Activated T-cell treated with anti-CD3 and anti-CD28 coated beads for 4 hours (primary cell): Measurements from ENCODE around the gene FAM156B.
A peak's percentile ranks its signal among the peaks of the same experiment; 100 is the strongest.
"Not testable (repeated sequence)": the region's sequence is repeated elsewhere in the genome, so short reads cannot be mapped to it uniquely, and the experiment has no call there.

ENCODE experiments used
- DNase-seq: peaks from one replicate; pipeline ENCODE4 v3.0.0-alpha.2; 2020

FAM156B gene

GRCh38 chrX:52930214-52930613, 33.1 kb downstream of the FAM156B start:
- DNase-seq = not testable (repeated sequence)

DNA sequence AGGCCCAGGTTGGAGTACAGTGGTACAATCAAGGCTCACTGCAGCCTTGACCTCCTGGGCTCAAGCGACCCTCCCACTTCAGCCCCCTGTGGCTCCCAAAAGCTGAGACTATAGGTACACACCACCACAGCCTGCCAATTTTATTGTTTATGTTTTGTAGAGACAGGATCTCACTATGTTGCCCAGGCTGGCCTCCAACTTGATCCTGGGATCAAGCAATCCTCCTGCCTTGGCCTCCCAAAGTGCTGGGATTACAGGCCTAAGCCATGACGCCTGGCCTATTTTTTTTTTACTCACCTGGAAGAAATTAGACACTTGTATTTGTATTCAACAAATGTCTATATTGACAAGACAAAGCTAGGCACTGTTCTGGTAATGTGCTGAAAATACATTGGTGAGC, 36.1 kb downstream of the FAM156B start:
- no peak for DNase-seq

DNA sequence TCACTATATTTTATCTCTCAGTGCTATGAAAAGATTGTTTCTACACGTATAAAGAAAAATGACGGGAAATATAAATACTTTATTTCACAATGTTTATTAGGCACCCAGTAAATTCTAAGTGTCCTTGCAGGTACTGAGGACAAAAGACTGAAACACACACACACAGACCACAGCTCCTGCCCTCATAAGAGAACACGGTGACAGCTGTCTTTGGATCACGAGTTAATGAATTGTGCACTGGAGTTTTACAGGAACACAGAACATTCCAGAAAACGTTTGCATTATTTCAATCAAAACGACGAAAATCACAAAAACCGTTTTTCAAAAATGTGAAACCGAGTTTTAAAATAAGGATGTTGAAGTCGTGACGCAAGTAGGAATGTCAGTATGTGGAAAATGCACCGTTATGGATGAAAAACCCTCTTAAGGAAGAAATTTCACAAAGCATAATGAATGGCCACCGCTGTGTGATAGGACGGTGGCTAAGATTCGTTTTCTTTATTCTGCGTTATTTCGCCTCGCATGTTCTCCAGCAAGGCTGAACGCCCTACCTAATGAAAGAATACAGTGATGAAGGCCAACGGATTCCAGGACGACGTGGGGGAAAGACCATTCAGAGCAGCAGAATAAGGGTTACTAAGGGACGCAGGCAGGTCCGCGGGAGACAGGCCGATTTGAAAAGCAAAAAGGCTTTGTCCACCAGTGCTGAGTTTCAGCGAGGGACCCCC, 37.0 kb downstream of the FAM156B start:
- DNase-seq = no peak

- DNase-seq = peak; percentile 80
Measured at GRCh38 chrX:52934704-52935469, 37.8 kb downstream of the FAM156B start.

- not testable (repeated sequence) for DNase-seq
Measured at GRCh38 chrX:52935470-52935784, 38.3 kb downstream of the FAM156B start.

DNA sequence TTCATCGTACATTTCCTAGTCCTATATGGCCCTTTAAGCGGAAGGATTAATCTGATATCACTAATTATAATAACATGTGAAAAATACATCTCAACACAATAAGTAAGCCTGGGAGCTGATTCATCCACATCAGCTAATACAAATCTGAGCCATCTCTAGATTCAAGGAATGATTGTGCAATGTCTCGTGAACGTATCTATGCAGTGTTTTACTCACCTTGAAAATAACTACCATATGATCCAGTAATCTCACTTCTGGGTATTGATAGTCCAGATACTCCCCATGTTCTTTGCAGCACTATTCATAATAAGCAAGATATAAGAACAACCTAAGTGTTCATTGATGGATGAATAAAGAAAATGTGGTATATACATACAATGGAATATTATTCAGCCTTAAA, 43.6 kb downstream of the FAM156B start:
- DNase-seq = not testable (repeated sequence)

DNA sequence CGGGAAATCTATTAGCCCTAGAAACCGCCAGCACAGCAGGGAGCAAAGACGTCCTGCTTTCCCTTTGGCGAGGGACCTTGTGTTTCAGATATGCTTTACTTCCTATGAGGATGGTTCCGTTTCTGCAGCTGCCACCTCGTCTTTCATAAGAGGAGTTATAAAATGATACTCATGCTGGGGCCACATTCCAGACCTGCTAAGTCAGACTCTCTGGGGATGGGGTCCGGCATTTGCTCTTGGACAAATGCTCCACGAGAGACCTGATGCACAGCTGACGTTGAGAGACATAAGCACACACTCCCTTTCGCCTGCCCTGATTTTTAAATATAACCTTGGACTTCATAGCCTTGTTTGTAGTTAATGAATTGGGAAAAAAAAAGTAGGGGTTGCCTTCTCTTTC, 44.6 kb downstream of the FAM156B start:
- DNase-seq = not testable (repeated sequence)

DNA sequence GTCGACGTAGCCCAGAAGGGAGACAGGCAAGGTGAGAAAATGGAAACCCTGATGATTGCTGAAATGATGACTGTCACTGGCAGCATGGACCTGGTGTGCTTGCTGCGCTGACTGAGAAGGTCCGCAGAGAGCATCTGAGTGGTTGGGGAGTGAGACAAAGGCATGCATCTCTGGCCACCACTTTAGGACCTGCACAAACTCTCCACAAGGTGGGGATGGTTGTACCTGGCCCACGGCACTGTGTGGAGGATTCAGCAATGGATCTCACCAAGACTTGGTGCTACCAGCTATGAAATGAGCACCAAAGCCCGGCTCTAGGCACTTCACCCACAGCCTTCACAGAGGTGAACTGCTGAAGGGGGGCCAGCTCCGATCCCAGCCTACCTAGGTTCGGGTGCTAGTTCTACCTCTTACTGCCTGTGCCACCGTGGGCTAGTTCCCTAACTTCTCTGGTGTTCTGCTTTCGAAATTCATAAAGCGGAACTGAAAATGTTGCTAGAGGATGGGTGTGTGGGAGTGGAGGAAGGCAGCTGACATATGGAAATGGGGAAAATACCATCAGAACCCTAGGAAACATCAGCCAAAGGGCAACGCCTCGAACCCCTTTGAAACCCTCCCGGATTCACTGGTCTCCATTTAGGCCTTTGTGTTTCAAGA, 48.8 kb downstream of the FAM156B start:
- DNase-seq = not testable (repeated sequence)

GRCh38 chrX:52947501-52947900, 50.4 kb downstream of the FAM156B start:
- not testable (repeated sequence) for DNase-seq

GRCh38 chrX:52948265-52948664, 51.1 kb downstream of the FAM156B start:
- DNase-seq = not testable (repeated sequence)

DNA sequence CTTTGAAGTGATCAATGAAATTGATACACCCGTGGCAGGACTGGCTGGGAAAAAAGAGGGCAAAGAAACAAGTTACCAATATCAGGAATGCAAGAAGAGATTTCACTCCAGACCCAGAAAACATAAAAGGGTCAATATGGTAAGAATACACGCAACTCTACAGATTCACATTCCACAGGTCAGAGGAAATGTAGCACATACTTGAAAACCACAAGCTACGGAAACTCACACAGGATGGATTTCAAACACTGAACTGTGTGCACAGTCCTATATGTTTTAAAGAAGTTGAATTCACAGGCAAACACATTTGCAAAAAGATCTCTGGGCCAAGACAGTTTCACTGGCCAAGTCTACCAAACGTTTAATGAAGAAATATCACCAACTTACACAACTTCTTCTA, 52.2 kb downstream of the FAM156B start:
- DNase-seq = not testable (repeated sequence)

DNA sequence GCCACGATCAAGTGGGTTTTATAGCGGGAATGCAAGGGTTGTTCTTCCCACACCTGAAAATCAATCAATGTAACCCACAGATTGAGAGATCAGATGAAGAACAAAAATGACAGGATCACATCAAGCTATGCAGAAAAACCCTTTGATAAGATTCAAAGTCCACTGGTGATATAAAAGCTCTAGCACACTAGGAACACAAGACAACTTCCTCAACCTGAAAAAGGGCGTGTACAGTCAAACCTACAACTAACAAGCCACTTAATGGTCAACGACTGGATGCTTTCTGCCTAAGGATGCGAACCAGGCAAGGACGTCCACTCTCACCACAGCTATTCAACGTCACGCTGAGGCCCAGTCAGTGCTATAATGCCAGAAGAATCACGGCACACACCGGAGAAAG, 52.8 kb downstream of the FAM156B start:
- not testable (repeated sequence) for DNase-seq
